Fibroblast of skin of abdomen (primary cell): Measurements from ENCODE around the gene LDLRAD1. TPM values are rescaled to one million over a fixed set of nuclear protein-coding genes. Genes with fewer than 3 reads are reported as not detected.
"Not testable (repeated sequence)": the region's sequence is repeated elsewhere in the genome, so short reads cannot be mapped to it uniquely, and the experiment has no call there.

Experiments used
- DNase-seq: peaks from one replicate; pipeline ENCODE4 v3.0.0-alpha.2; 2013
- polyA plus RNA-seq, 2 experiments: library from polyadenylated mRNA; unstranded; fragments of 120-200 nt; gene quantifications; one replicate each; pipeline ENCODE4 v1.2.1, GENCODE V29; 2013; ENCODE audit not compliant: insufficient read length in 2 of 2

The LDLRAD1 gene, protein sequence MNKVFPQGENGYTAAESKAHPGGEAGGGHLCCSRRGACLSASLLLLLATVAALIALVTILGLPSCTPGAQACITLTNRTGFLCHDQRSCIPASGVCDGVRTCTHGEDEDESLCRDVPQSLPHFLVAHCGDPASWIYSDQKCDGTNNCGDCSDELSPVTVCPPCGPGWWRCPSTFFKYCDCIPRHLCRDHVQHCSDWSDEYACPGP
- polyA plus RNA-seq (2013, experiment 1 of 2; ENCODE audit: insufficient read length) = not detected
- not detected for polyA plus RNA-seq (2013, experiment 2 of 2; ENCODE audit: insufficient read length)

DNA sequence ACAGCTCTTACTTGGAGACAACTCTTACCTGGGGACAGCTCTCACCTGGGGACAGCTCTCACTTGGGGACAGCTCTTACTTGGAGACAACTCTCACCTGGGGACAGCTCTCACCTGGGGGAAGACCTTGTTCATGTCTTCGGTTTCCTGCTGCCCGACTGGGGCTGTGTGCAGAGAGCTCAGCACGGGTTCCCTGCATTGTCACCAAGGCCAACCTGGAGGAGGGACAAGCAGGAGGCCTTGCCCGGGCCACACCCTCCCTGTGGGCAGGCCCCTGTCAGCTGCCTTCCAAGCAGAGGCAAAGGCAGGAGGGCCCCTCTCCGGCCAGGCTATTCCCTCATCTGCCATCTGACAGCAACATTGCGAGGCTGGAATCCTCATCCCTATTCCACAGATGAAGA, at the start of gene LDLRAD1:
TSS of gene LDLRAD1 (minus strand) at position 208 of the 400 bp plus-strand sequence. CDS start at position 134, 74 bp downstream.
- DNase-seq = no peak

DNA sequence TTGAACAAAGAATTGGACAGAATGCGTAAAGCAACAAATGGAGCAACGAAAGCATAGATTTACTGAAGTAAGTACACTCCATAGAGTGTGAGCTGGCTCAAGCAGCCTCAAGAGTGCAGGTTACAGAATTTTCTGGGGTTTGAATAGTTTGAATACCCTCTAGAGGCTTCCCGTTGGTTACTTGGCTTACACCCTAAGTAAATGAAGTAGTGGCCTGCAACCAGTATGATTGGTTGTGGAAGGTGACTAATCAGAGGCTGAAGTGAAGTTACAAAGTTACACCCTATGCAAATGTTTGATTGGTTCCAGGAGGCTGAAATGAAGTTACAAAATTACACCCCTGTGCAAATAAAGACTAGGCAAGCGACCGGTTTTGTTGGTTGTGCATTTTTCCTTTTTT, 46.3 kb upstream of the LDLRAD1 start:
- DNase-seq = no peak

DNA sequence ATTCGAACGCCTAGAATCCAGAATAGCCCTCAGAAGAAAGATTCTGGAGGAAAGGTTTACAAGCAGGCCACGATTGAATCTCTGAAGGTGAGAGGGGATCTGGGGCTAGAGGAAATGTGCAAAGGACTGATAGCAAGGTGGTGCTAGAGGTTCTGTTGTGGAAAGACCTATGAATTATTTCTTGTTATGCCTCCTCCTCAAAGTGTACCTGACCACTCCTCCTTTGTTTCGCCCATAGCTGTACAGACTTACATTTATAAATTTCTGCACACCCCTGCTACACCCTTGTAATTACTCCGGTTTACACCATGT, 36.4 kb upstream of the LDLRAD1 start:
- no peak for DNase-seq

DNA sequence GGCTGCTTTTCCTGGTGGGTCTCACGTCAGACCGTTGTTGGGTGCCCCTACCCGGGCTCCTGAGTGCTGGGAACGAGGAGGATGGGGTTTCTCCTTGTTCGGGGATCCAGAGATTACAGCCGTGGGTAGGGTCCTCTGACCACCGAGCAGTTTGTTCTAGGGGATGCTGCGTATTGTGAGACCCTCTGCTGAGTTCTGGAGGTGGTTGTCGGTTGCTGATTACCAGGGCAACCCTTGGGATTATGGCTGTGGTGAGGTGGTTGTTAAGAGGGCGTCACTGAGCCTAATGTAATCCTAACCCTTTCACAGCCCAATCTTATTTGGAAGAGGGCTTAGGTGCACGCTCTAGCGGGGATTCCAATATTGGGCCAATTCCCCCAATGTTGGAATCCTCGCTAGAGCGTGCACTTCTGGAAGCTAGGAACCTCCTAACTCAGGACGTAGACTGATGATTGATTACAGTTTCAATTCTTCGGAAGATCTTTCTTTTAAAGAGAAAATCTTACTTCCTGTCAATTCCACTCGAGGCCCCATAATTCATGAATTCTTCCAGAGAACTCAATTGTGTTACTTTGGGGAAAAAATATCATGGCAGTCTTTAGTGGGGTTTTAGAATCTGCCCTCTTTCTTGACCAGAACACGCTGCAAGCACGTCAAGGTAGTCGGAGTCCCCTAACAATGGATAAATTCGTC, 35.9 kb upstream of the LDLRAD1 start:
- DNase-seq = no peak

GRCh38 chr1:54052934-54053744, 35.2 kb upstream of the LDLRAD1 start, which contains the start of the genes TCEANC2 and TMEM59:
TSS of gene TCEANC2 (plus strand) at chr1:54053608. CDS start at chr1:54054423, 815 bp downstream.
TSS of gene TMEM59 (minus strand) at chr1:54053204. CDS start at chr1:54053188, 16 bp downstream.
- DNase-seq = peak; percentile 99

- DNase-seq = peak; percentile 69
These were observed 34.5 kb upstream of the LDLRAD1 start for GRCh38 chr1:54052431-54052933.

GRCh38 chr1:54051933-54052430, 34.0 kb upstream of the LDLRAD1 start:
- no peak for DNase-seq

- not testable (repeated sequence) for DNase-seq
These were observed 32.4 kb upstream of the LDLRAD1 start for GRCh38 chr1:54050435-54050834.

DNA sequence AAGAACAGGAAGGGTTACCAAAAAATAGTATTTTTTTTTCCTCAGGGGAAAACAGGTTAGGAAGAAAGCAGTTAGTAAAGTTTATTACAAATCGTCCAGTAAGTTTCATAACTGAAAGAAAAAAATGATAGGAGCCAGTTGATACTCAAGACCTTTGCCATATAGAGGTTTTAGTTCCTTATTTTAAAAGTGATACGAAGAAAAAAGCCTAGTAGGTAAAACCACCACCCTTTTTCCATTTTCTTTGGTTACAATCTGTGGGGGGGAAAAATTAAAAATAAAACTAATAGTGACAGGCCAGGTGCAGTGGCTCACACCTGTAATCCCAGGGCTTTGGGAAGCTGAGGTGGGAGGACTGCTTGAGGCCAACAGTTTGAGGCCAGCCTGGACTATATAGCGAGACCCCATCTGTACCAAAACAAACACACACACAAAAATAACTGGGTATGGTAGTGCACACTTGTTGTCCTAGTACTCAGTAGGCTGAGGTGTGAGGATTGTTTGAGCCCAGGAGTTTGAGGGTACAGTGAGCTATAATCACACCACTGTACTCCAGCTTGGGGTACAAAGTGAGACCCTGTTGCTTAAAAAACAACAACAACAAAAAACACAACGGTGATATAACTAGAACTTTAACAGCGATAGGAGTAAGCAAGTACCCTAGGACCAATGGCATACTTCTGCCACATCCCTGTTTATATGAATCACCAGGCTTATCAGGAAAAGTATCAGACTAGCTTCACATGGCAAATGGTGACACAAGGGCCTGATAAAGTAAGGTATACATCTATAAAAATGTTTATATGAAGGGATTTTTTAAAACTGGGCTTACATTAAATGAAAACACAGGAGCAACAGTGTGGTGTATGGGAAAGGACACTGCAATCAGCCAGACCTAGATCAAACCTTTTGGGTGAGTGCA, 29.7 kb upstream of the LDLRAD1 start:
- no peak for DNase-seq

DNA sequence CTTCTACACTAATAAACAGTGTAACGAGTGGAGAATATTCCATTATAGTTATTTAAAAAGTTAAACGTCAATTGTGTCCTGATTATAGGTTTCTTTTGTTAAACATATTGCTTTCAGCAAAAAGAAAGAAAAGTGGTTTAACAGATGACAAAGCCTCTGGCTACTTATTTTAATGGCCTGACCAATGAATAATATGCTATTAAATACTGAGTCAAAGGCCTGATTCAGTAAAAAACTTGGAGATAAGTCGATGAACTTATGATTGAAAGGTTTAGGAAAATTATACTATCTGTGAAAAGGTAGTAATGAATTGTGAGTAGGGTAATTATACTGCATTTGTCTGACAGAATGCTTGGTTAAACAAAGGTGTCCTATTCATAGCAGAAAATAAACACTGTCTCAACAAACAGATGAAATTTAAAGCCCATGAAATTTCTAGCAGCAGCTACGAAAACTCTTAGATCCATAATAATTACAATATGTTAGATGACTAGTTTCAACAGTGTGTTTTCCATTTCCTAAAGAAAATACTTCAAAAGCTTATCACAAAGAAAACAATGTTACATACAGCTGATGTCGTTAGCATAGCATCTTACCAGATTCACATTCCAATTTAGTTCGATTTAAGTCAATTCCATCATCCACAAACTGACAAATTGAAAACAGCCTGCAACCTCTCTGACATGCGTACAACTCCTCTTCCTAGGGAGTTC, 28.8 kb upstream of the LDLRAD1 start:
- peak; percentile 36 for DNase-seq

GRCh38 chr1:54045496-54045895, 27.5 kb upstream of the LDLRAD1 start:
- DNase-seq = no peak

GRCh38 chr1:54041806-54042205, 23.8 kb upstream of the LDLRAD1 start:
- DNase-seq = no peak

- DNase-seq = peak; percentile 20
These were observed 19.5 kb upstream of the LDLRAD1 start for GRCh38 chr1:54037476-54037875.

GRCh38 chr1:54028306-54029251, 10.6 kb upstream of the LDLRAD1 start:
- DNase-seq = no peak

DNA sequence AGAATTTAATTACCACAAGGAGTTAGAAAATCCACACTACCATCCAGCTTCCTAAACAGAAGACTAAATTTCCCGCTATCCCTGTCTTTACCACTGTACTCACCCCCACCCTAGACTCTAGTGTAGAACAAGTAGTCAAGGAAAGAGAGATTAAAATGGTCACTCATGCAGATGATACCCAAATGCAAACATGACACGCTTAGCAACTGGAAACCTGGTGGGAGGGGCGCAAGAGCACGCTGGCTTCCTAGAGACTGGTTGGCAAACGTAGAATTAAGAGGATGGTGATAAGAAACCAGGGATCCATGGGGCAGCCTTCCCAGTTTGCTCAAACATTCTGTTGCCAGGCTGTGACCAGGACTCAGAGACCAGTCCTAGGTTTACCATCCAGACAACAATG, 9.9 kb upstream of the LDLRAD1 start:
- no peak for DNase-seq

GRCh38 chr1:54024811-54025210, 6.8 kb upstream of the LDLRAD1 start:
- DNase-seq = not testable (repeated sequence)

DNA sequence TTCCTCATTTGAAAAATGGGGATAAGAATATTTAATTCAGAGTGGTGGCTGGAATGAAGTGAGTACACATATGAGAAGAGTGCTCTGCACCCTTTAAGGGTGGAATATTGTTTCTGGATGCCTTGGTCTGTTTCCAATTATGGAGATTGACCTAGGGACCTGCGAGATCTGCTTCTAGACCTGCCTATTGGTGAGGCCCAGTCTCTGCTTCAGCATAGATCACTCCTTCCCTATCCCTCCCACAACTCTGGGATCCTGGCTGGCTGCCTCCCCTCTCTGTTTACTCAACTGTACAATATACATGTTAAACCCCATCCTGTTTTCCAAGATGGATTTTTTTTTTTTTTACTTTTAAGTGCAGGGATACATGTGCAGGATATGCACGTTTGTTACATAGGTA, 6.4 kb upstream of the LDLRAD1 start:
- DNase-seq = no peak

DNA sequence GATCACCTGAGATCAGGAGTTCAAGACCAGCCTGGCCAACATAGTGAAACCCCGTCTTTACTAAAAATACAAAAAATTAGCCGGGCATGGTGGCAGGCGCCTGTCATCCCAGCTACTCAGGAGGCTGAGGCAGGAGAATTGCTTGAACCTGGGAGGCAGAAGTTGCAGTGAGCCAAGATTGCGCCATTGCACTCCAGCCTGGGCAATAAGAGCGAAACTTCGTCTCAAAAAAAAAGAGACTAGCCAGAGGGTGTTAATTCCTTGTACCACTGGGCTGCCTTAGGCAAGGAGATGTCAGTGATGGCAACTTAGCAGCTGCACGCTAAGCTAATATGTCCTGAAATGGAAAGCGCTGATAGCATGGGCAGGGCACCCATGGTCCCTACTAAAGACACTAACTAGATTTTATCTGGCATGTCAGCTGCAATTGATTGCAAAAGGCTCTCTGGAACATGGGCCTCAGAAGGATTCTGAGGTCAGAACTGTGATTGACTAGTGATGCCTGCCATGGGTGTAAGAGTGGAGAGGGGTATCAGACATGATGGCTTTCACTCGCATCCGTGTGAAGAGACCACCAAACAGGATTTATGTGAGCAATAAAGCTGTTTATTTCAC, 1.7 kb upstream of the LDLRAD1 start:
- DNase-seq = not testable (repeated sequence)

- no peak for DNase-seq
These were observed 649 bp upstream of the LDLRAD1 start for GRCh38 chr1:54018635-54019034.
